Gastrocnemius medialis (tissue), 4 donors: ENCODE results near the gene AGTPBP1. TPM values are rescaled to one million over a fixed set of nuclear protein-coding genes. Genes with fewer than 3 reads are reported as not detected.
A peak's percentile ranks its signal among the peaks of the same experiment; 100 is the strongest.

Experiments
- ATAC-seq, 2 donors: fragments of 150-250 bp; one replicate each; pipeline ENCODE4 v1.9.1; 2016
- DNase-seq, 2 donors: peaks; one replicate each; pipeline ENCODE4 v3.0.0-alpha.2; 2019
- H3K27ac ChIP-seq, 4 donors: fragments of 200-600 bp; sonication (generic); 1 replicate in 1 of 4; 2 replicates in 3 of 4; pipeline ENCODE4 v1.5.1; 2016 to 2018; ENCODE audit warnings: mild to moderate bottlenecking in 2 of 4, moderate library complexity in 1 of 4
- H3K27me3 ChIP-seq, 3 donors: fragments of 200-600 bp; sonication (generic) in 2 of 3; 1 replicate in 1 of 3; 2 replicates in 2 of 3; pipeline versions ENCODE4 v1.5.1 to v1.6.0; 2016 to 2019; ENCODE audit warnings: mild to moderate bottlenecking in 1 of 3, moderate library complexity in 1 of 3
- H3K36me3 ChIP-seq, 2 donors: fragments of 200-600 bp; sonication (generic) in 1 of 2; one replicate each; pipeline ENCODE4 v1.5.1; 2017 to 2018
- H3K4me1 ChIP-seq, 2 donors: fragments of 200-600 bp; sonication (generic) in 1 of 2; one replicate each; pipeline ENCODE4 v1.5.1; 2016 to 2017; ENCODE audit warnings: mild to moderate bottlenecking in 2 of 2
- H3K4me3 ChIP-seq, 4 donors: fragments of 200-600 bp; sonication (generic) in 3 of 4; 1 replicate in 1 of 4; 2 replicates in 3 of 4; pipeline ENCODE4 v1.5.1; 2016 to 2019; ENCODE audit warnings: mild to moderate bottlenecking in 2 of 4
- H3K9me3 ChIP-seq, 3 donors: fragments of 200-600 bp; sonication (generic) in 2 of 3; 1 replicate in 1 of 3; 2 replicates in 2 of 3; pipeline ENCODE4 v1.5.1; 2016 to 2019
- POLR2A ChIP-seq, 2 donors: fragments of 450-650 bp; IDR thresholded peaks; one replicate each; pipeline ENCODE4 v1.6.1; 2017; ENCODE audit warnings: antibody characterized with exemption in 2 of 2, mild to moderate bottlenecking in 2 of 2, moderate library complexity in 2 of 2
- in situ Hi-C, 4 donors: fragments of 200-750 bp; cut with MboI; loops; one replicate each; pipeline versions ENCODE4 v1.15.0 to v1.8.0; 2017; ENCODE audit warnings: low sequenced_read_pairs in 4 of 4
- intact Hi-C: fragments of 100-400 bp; cut with DNase I; formaldehyde crosslinking; loops from one replicate; pipeline ENCODE4 v1.15.1; 2023; ENCODE audit warnings: low total_unique reads
- total RNA-seq, 4 donors: library from RNA; depleted of rRNA; stranded (reverse); fragments of >200 nt; gene quantifications; one replicate each; pipeline versions ENCODE4 v1.1.0 to v1.2.3, GENCODE V29; 2016
- TF ChIP-seq, protein P1 (sequence below), 5 experiments: fragments of 450-650 bp in 3 of 5; fragments of 200-600 bp in 2 of 5; sonication (generic) in 2 of 5; IDR thresholded peaks in 4 of 5; conservative IDR thresholded peaks in 1 of 5; 1 replicate in 4 of 5; 2 replicates in 1 of 5; pipeline ENCODE4 v1.5.1; 2016 to 2019; ENCODE audit warnings: antibody characterized with exemption in 5 of 5, mild to moderate bottlenecking in 3 of 5, moderate library complexity in 3 of 5

Gene AGTPBP1
- total RNA-seq, 4 donors from 2014 or later: 24.4 to 39.7 (median 31.8) TPM

DNA sequence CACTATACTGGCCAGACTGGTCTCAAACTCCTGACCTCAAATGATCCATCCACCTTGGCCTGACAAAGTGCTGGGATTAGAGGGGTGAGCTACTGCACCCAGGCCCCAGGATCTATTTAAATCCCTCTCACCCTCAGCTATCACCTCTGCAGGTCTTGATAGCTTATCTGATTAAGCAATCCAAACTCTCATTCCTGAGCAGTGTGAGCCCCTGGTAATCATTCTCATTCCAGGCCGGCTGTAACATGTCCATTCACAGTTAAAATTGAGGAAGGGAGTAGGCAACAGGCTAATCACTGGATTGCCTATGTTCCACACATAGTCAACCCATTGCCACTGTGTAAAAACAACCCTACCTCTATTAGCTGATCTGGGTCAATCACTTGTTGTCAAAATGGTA is 111.1 kb downstream of the AGTPBP1 start:
- H3K4me1 ChIP-seq: no peaks in the 10 kb centered on the region
- no peak for ATAC-seq
- in situ Hi-C loops: no loop called here
- no peak for DNase-seq
- TF ChIP-seq, protein P1, sequence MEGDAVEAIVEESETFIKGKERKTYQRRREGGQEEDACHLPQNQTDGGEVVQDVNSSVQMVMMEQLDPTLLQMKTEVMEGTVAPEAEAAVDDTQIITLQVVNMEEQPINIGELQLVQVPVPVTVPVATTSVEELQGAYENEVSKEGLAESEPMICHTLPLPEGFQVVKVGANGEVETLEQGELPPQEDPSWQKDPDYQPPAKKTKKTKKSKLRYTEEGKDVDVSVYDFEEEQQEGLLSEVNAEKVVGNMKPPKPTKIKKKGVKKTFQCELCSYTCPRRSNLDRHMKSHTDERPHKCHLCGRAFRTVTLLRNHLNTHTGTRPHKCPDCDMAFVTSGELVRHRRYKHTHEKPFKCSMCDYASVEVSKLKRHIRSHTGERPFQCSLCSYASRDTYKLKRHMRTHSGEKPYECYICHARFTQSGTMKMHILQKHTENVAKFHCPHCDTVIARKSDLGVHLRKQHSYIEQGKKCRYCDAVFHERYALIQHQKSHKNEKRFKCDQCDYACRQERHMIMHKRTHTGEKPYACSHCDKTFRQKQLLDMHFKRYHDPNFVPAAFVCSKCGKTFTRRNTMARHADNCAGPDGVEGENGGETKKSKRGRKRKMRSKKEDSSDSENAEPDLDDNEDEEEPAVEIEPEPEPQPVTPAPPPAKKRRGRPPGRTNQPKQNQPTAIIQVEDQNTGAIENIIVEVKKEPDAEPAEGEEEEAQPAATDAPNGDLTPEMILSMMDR (IDR thresholded peaks at IDR 0.05 in 4 of 5, conservative IDR thresholded peaks at IDR 0.05 in 1 of 5): no peak
- no peak for TF ChIP-seq POLR2A (IDR thresholded peaks at IDR 0.05)
- no peak overlapping the region for H3K4me3 ChIP-seq
- H3K36me3 ChIP-seq: no peaks in the 10 kb centered on the region
- H3K27me3 ChIP-seq: no peaks in the 10 kb centered on the region
- no peak overlapping the region for H3K27ac ChIP-seq
- intact Hi-C loops: no loop called here
- no peaks in the 10 kb centered on the region for H3K9me3 ChIP-seq

DNA sequence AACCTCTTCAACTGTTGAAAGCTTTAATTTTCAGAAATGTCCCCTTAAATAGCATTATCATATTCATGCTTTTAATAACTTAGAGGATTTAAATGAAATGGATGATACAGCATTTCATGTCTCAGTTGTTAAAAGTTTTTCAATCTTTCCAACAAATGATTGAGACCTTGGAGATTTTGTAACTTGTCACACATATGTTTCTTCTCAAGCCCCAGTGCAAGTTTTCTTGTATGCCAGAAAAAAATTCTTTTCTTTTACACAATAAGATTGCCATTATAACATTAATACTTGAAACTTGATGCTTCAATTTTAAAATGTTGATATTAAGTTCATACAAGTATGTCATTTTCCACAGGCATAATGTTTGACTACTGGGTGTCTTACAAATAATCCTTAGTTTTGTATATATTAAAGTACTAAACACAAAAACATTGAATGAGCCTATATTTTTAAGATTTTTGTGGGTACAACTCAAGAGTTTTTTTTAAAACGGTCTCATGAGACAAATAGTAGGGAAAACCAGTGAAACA is 124.5 kb downstream of the AGTPBP1 start:
- Histone ChIP-seq H3K4me1 (no peaks in the 10 kb centered on the region), H3K36me3 (peaks cover 0 to 4% of the 10 kb centered on the region in 2 donors), H3K4me3 (no peak overlapping the region), H3K9me3 (no peaks in the 10 kb centered on the region), H3K27ac (no peak overlapping the region), H3K27me3 (no peaks in the 10 kb centered on the region)
- DNase-seq (no peak), ATAC-seq (no peak)
- TF ChIP-seq, protein P1 (IDR thresholded peaks at IDR 0.05 in 4 of 5, conservative IDR thresholded peaks at IDR 0.05 in 1 of 5): no peak
- TF ChIP-seq POLR2A (IDR thresholded peaks at IDR 0.05): no peak
- in situ Hi-C loops (loop anchor here in 2 of 4 donors (25.0 kb wide), 1 partner anchor 1230 kb away; no protein-coding TSS in a partner anchor), intact Hi-C loops (no loop called here)

DNA sequence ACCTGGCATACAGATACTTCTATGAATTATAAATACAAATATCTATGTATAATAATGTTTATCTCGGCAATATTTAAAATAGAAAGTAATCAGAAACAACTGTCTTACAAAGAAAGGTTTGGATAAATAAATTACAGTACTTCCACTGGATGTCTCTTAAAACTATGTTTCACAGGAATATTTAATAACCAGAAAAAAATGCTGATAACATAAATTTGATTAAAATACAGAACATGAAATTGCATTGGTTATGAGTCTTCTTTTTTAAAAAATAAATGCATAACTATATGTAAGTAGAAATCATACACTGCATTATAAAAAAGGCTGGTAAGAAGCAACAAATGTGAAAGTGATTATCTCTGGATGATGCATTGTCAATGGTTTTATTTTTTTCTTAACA is 126.0 kb downstream of the AGTPBP1 start:
- TF ChIP-seq, protein P1 (IDR thresholded peaks at IDR 0.05 in 4 of 5, conservative IDR thresholded peaks at IDR 0.05 in 1 of 5): no peak
- no peak for TF ChIP-seq POLR2A (IDR thresholded peaks at IDR 0.05)
- H3K4me3 ChIP-seq: no peak overlapping the region
- intact Hi-C loops (no loop called here), in situ Hi-C loops (loop anchor here in 2 of 4 donors (25.0 kb wide), 1 partner anchor 1228 kb away; no protein-coding TSS in a partner anchor)
- no peaks in the 10 kb centered on the region for H3K9me3 ChIP-seq
- ATAC-seq: no peak
- H3K4me1 ChIP-seq: no peaks in the 10 kb centered on the region
- H3K27ac ChIP-seq: no peak overlapping the region
- H3K27me3 ChIP-seq: no peaks in the 10 kb centered on the region
- DNase-seq: no peak
- peaks cover 0 to 4% of the 10 kb centered on the region in 2 donors for H3K36me3 ChIP-seq

DNA sequence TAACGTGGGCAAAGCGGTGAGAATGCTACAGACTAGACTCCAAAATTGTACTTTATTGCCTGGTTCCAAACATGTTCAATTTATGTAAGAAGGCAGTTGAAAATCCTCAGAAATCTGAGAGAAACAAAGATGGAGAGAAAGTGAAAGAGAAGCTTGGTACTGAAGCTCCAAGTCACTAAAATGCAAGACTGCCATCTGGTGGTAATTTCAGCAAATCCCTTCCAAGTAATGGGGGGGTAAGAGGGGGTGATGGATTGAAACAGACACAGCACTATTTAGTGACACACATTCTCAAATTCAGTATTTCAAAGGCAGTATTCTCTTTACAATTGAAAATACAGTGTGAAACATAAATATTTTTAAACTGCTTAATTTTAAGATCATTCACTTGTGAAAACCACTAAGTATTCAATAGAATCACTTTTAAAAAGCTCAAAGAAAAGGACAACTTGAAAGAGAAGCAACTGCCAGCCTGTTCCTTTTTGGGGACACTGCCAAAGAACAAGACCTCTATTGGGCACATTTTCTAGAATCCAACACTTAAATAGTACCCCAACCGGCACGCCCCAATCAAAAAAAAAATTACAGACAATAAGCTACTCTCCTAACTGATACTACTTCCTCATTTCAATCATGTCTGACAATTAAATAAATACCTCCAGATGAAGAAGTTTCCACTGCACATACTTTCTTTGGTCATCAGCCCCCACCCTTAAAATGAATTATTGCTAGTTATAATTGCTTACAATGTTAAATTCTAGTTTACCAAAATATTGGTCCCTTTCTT is 131.5 kb downstream of the AGTPBP1 start:
- Histone ChIP-seq H3K4me1 (no peaks in the 10 kb centered on the region), H3K4me3 (peak overlapping the region; percentile 21 to 27 (median 24)), H3K9me3 (no peaks in the 10 kb centered on the region), H3K36me3 (no peaks in the 10 kb centered on the region), H3K27ac (peak overlapping the region in 2 of 4 donors; percentile 12 to 22), H3K27me3 (no peaks in the 10 kb centered on the region)
- intact Hi-C loops (loop anchor here (2.0 to 5.0 kb wide), 2 partner anchors 101 to 1213 kb away; no protein-coding TSS in a partner anchor), in situ Hi-C loops (loop anchor here in 2 of 4 donors (25.0 kb wide), 1 partner anchor 1223 kb away; no protein-coding TSS in a partner anchor)
- DNase-seq: no peak
- peak; percentile 80 to 90 for ATAC-seq
- TF ChIP-seq, protein P1 (IDR thresholded peaks at IDR 0.05 in 4 of 5, conservative IDR thresholded peaks at IDR 0.05 in 1 of 5): peak; percentile 50 to 85 (median 74)
- no peak for TF ChIP-seq POLR2A (IDR thresholded peaks at IDR 0.05)
